ENCODE data around the gene PIP4K2A. TPM values are rescaled to one million over a fixed set of nuclear protein-coding genes. Genes with fewer than 3 reads are reported as not detected.

PIP4K2A gene
- total RNA-seq, 3 donors from 2014 or later (not counting 1 experiment from before 2014, with no cell fraction given) = 311 to 423 (median 405) TPM

DNA sequence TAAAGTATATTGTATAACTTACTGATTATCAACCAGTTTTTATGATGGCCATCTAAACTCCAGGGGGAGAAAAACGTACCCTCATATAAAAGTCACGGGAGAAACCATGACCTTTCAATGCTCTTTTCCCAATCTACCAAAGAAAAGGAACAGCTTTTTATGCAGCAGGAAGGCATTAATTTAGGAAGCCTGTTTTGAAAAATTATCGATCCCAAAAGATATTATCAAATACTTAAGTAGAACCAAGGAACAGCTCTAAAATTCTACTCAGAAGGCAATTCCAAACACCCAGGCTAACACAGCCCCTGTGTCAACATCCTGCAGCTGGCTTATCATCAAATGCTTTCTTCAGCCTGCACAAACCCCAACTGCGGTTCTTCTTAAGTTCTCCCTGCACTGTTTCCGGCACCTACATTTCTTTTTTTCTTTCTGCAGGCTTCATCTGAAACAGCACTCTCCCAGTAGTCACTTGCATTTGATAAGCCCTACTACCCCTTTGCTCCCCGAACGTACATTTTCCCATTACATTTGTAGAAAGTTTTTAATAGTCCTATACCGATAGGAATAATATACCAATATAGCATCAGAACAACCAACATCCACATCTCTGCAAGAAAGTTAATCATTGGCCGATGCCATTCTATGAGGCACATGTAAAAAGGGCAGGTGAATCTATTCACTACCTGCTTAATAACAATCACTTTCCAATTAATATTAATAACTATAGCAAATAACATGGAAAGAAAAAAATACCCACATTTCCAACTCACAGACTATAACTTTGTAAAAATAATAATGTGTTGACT, 47.9 kb downstream of the PIP4K2A start:
- no peaks in the 10 kb centered on the region for H3K36me3 Mint-ChIP-seq
- intact Hi-C loops (cut with micrococcal nuclease) = loop anchor here (2.0 to 5.0 kb wide), 5 partner anchors 16 to 69 kb away; partner anchors contain the start of gene PIP4K2A
- peak overlapping the region; percentile 2 for H3K4me3 ChIP-seq (ENCODE audit: low read length)
- no peaks in the 10 kb centered on the region for H3K27me3 ChIP-seq (ENCODE audit: control insufficient read depth, insufficient read depth, low read length)
- no peaks in the 10 kb centered on the region for H3K36me3 ChIP-seq (ENCODE audit: control insufficient read depth, insufficient read depth, low read length)
- no peaks in the 10 kb centered on the region for H3K27me3 Mint-ChIP-seq (ENCODE audit: low read depth in 2 of 2)
- H3K9me3 ChIP-seq (ENCODE audit: control insufficient read depth, insufficient read depth, low read length) = no peaks in the 10 kb centered on the region
- DNase-seq = peak in 1 of 2 donors; percentile 91
- H3K27ac Mint-ChIP-seq = peak overlapping the region; percentile 81 to 99
- peaks cover 69 to 83% of the 10 kb centered on the region in 2 donors for H3K4me1 Mint-ChIP-seq
- TF ChIP-seq, protein P1, sequence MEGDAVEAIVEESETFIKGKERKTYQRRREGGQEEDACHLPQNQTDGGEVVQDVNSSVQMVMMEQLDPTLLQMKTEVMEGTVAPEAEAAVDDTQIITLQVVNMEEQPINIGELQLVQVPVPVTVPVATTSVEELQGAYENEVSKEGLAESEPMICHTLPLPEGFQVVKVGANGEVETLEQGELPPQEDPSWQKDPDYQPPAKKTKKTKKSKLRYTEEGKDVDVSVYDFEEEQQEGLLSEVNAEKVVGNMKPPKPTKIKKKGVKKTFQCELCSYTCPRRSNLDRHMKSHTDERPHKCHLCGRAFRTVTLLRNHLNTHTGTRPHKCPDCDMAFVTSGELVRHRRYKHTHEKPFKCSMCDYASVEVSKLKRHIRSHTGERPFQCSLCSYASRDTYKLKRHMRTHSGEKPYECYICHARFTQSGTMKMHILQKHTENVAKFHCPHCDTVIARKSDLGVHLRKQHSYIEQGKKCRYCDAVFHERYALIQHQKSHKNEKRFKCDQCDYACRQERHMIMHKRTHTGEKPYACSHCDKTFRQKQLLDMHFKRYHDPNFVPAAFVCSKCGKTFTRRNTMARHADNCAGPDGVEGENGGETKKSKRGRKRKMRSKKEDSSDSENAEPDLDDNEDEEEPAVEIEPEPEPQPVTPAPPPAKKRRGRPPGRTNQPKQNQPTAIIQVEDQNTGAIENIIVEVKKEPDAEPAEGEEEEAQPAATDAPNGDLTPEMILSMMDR (IDR thresholded peaks at IDR 0.05) = no peak
- H3K27ac ChIP-seq (ENCODE audit: low read length) = peak overlapping the region; percentile 38
- no peaks in the 10 kb centered on the region for H3K9me3 Mint-ChIP-seq
- H3K4me3 Mint-ChIP-seq = peak overlapping the region; percentile 87
- H3K4me1 ChIP-seq (ENCODE audit: control insufficient read depth, insufficient read depth, low read length) = peaks cover 35% of the 10 kb centered on the region
- 0% methylated on average over 9 of the region's 9 CpGs for WGBS (ENCODE audit: insufficient coverage)
- ATAC-seq = peak; percentile 78 to 89 (median 89)

DNA sequence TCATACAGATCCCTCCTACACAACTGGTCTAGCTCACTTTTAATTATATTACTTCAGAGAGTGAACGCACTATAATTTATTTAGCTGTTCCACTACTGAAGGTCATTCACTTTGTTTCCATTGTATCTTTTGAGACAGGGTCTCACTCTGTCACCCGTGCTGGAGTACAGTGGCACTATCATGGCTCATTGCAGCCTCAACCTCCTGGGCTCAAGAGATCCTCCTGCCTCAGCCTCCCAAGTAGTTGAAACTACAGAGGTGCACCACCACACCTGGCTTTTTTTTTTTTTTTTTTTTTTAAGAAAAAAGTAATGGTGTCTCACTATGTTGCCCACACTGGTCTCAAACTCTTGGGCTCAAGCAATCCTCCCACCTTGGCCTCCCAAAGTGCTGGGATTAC, 49.0 kb downstream of the PIP4K2A start:
- TF ChIP-seq, protein P1 (IDR thresholded peaks at IDR 0.05) = no peak
- Mint-ChIP-seq H3K4me1 (peaks cover 74 to 83% of the 10 kb centered on the region in 2 donors), H3K27me3 (ENCODE audit: low read depth in 2 of 2) (no peaks in the 10 kb centered on the region), H3K36me3 (no peaks in the 10 kb centered on the region), H3K9me3 (no peaks in the 10 kb centered on the region), H3K4me3 (peak overlapping the region; percentile 49), H3K27ac (peak overlapping the region; percentile 81 to 99)
- H3K9me3 ChIP-seq (ENCODE audit: control insufficient read depth, insufficient read depth, low read length) = no peaks in the 10 kb centered on the region
- DNase-seq = no peak
- no peak overlapping the region for H3K4me3 ChIP-seq (ENCODE audit: low read length)
- H3K27ac ChIP-seq (ENCODE audit: low read length) = peak overlapping the region; percentile 22
- no peaks in the 10 kb centered on the region for H3K36me3 ChIP-seq (ENCODE audit: control insufficient read depth, insufficient read depth, low read length)
- intact Hi-C loops (cut with micrococcal nuclease) = loop anchor here (5.0 kb wide), 3 partner anchors 33 to 68 kb away; partner anchors contain the start of gene PIP4K2A
- ATAC-seq = no peak
- no peaks in the 10 kb centered on the region for H3K27me3 ChIP-seq (ENCODE audit: control insufficient read depth, insufficient read depth, low read length)
- peaks cover 37% of the 10 kb centered on the region for H3K4me1 ChIP-seq (ENCODE audit: control insufficient read depth, insufficient read depth, low read length)
- WGBS (ENCODE audit: insufficient coverage) = 94% methylated on average over 2 of the region's 2 CpGs

DNA sequence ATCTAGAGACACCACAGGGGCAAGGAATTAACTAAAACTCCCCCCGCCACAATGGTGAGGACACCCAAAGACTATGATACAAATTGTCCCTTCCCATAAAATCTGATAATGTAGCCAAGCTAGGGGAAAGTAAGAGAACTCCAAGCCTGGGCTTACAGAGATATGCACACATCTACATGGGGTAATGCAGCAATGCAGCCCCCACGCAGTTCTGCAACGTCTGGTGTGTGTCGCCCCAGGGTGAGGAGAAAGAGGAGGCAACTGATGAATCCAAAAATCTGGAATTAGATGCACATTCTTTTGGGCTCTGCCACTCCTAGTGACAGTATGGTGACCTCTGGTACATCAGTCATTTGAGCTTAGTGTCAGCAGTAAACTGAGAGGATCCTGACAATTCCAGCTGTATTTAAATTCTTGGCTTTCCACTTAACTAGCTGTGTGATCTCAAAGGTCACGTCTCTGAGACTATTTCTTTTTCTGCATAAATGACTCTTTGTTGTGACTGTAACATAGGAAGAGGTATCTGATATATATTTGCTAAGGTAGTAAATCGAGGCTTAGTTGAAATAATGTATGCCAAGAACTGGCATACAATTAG, 51.5 kb downstream of the PIP4K2A start:
- WGBS (ENCODE audit: insufficient coverage) = 82% methylated on average over 4 of the region's 6 CpGs
- TF ChIP-seq, protein P1 (IDR thresholded peaks at IDR 0.05) = no peak
- H3K27ac Mint-ChIP-seq = peak overlapping the region; percentile 97 to 99
- H3K27me3 Mint-ChIP-seq (ENCODE audit: low read depth in 2 of 2) = no peaks in the 10 kb centered on the region
- Histone ChIP-seq H3K27me3 (ENCODE audit: control insufficient read depth, insufficient read depth, low read length) (no peaks in the 10 kb centered on the region), H3K27ac (ENCODE audit: low read length) (peak overlapping the region; percentile 35), H3K36me3 (ENCODE audit: control insufficient read depth, insufficient read depth, low read length) (no peaks in the 10 kb centered on the region), H3K4me3 (ENCODE audit: low read length) (no peak overlapping the region), H3K4me1 (ENCODE audit: control insufficient read depth, insufficient read depth, low read length) (peaks cover 36% of the 10 kb centered on the region), H3K9me3 (ENCODE audit: control insufficient read depth, insufficient read depth, low read length) (no peaks in the 10 kb centered on the region)
- intact Hi-C loops (cut with micrococcal nuclease) = no loop called here
- no peak overlapping the region for H3K4me3 Mint-ChIP-seq
- peaks cover 77 to 82% of the 10 kb centered on the region in 2 donors for H3K4me1 Mint-ChIP-seq
- no peaks in the 10 kb centered on the region for H3K9me3 Mint-ChIP-seq
- DNase-seq (no peak), ATAC-seq (no peak)
- no peaks in the 10 kb centered on the region for H3K36me3 Mint-ChIP-seq

Data from natural killer cell (primary cell).